HG03520 (cell line): ENCODE results near the gene MYCBP.

Experiments
- ATAC-seq: cut with Tn5 transposase; IDR thresholded peaks from one replicate; pipeline ENCODE4 v1.9.1; 2021; ENCODE audit warnings: mild to moderate bottlenecking, moderate library complexity; ENCODE audit not compliant: unreplicated experiment

Gene MYCBP

DNA sequence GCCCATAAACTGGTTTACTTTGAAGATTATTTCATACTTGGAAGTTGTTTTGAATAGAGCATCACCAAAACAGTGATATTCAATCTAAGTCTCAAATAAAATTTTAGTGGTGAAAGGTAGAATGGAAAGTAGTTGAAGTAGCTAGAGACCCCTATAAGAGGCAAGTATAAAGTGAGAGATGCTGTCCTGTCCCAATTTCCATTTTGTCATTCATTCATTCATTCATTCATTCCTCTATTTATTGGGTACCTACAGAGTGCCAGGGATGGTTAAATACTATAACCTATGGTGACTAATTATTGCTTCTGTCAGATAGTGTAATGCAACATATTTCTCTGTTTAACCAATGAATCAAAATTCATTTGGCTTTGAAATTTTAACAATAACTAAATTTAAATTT lies 46.3 kb downstream of the MYCBP start:
- ATAC-seq: no peak

GRCh38 chr1:38826262-38826661 lies 46.9 kb downstream of the MYCBP start:
- ATAC-seq: no peak

DNA sequence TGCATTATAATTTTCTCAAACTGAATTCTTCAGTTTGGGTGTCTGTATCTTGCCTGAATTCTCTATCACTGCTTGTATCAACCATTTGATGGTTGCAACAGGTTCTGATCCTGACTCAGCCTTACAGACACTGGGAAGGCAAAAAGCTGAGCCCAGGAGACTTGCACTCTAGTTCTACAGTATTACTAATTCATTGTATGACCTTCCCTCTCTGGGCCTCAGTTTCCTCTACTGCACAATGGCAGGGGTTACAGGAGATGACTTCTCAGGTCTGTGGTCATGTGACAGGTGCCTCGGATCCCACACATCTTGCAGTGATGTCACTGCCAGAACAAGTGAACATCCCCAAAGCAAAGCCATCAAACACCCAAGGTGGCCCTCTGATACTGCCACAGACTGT lies 52.3 kb downstream of the MYCBP start:
- ATAC-seq: no peak

GRCh38 chr1:38819516-38819915 lies 53.6 kb downstream of the MYCBP start:
- ATAC-seq: no peak

GRCh38 chr1:38819040-38819439 lies 54.1 kb downstream of the MYCBP start:
- no peak for ATAC-seq

DNA sequence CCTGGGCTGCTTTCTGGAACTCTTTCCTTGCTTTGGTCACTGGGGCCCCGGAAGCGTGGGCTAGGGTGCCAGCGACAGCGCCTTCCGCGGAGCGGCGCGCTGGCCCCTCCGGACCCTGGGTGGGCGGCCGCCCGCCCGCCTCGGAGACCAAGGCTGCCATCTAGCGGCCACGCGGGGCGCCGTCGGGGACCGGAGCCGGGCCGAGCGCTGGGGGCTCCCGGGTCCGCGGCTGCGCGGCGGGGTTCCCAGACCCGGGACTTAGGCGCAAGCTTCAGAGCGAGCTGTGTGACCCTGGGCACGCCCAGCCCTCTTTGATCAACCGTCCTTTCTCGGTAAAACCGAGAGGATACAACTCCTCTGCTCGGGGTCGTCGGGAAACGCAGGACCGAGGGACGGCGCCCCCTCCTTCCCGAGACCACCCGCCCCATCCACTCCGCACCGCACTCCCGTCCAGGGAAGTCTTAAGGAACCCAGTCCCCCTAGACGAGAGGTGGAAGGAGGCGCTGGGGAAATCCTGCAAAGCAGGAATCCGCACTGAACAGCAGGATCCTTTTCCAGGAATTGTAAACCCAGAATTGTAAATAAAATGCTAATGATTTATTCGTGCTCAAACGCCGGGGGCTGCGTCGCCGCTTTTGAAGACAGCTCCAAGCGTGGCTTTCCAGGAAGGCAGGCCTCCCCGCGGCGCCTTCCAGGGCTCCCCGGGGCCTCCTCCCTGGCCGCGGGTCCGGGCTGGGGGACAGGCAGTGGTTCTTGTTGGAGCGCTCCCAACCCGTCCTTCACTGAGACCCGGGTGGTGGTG lies 54.8 kb downstream of the MYCBP start:
- ATAC-seq: no peak

DNA sequence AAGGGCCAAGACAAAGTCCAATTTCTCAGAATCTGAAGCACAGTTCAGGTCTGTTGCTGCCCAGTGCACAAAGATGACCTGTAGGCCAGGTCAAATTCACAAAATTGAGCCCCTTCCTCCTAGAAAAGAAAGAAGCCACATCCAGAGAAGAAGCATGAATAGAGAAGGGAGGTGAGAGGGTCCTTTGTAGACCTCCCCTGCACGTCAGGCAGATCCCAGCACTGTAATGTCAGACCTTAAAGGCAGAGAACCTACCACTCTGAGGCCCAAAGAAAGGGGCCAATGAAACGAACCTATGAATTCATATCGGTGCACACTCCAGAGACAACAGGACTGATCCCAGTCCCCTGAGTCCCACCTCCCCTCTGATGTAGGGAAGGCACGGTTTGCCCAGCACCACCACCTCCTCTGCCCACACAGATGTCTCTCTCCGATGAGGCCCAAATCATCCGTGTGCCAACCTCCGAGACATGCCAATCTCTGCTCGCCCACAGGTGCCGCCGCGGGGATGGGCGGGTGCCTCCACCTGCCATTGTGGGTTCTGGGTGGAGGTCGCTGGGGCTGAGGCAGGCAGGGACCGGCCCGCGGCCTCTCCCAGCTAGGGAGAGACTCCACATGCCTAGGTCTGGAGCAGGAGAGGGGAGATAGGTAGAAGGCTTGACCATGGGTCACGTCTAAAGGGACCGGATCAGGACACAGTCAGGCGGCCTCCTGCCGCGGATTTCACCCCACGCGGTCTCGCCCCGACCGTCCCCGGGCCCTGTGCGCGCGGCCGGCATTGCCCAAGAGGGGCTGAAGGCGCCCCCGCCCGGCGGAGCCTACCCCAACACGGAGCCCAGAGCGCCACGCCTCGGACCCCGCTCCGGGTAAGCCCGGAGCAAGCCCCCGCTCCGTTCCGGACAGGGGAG lies 55.6 kb downstream of the MYCBP start:
- ATAC-seq: no peak

GRCh38 chr1:38815903-38816627 lies 57.1 kb downstream of the MYCBP start:
- ATAC-seq: peak; percentile 52

GRCh38 chr1:38814984-38815464 lies 58.1 kb downstream of the MYCBP start:
- no peak for ATAC-seq

GRCh38 chr1:38814444-38814983 lies 58.6 kb downstream of the MYCBP start:
- ATAC-seq: no peak

GRCh38 chr1:38812981-38813380 lies 60.2 kb downstream of the MYCBP start:
- ATAC-seq: no peak
